Progenitor cell of endocrine pancreas (in vitro differentiated cells): ENCODE measurements around the gene SLC9B1. TPM values are rescaled to one million over a fixed set of nuclear protein-coding genes. Genes with fewer than 3 reads are reported as not detected.
A peak's percentile ranks its signal among the peaks of the same experiment; 100 is the strongest.
"Not testable (repeated sequence)": the region's sequence is repeated elsewhere in the genome, so short reads cannot be mapped to it uniquely, and the experiment has no call there.

Source experiments
- DNase-seq: peaks from one replicate; pipeline ENCODE4 v3.0.0; 2021; ENCODE audit warnings: low spot score; ENCODE audit not compliant: unreplicated experiment
- H3K27ac Mint-ChIP-seq: 2 replicates; pipeline ENCODE4 v1.8.0; 2021; ENCODE audit warnings: mild to moderate bottlenecking, moderate library complexity, mixed read lengths
- H3K27me3 Mint-ChIP-seq: 2 replicates; pipeline ENCODE4 v1.8.0; 2021; ENCODE audit warnings: mixed read lengths
- H3K36me3 Mint-ChIP-seq: 2 replicates; pipeline ENCODE4 v1.8.0; 2022; ENCODE audit warnings: mixed read lengths; ENCODE audit not compliant: insufficient read depth
- H3K4me1 Mint-ChIP-seq: 2 replicates; pipeline ENCODE4 v1.8.0; 2021; ENCODE audit warnings: low read depth, mixed read lengths
- H3K4me3 Mint-ChIP-seq: 2 replicates; pipeline ENCODE4 v1.8.0; 2021; ENCODE audit warnings: low read depth, mild to moderate bottlenecking, moderate library complexity, mixed read lengths
- H3K9me3 Mint-ChIP-seq: 2 replicates; pipeline ENCODE4 v1.8.0; 2021; ENCODE audit warnings: low read depth, mixed read lengths
- total RNA-seq: library from RNA; stranded (reverse); gene quantifications from 2 replicates; pipeline ENCODE4 v1.2.1, GENCODE V29; 2021
- TF ChIP-seq, protein P1 (sequence below): fragments of 200-600 bp; sonication (generic); IDR thresholded peaks from one replicate; pipeline ENCODE4 v1.5.0; 2021; ENCODE audit warnings: antibody characterized with exemption, mild to moderate bottlenecking; ENCODE audit not compliant: unreplicated experiment

The SLC9B1 gene
- total RNA-seq, 1 donor from 2014 or later, result 0.79 TPM

DNA sequence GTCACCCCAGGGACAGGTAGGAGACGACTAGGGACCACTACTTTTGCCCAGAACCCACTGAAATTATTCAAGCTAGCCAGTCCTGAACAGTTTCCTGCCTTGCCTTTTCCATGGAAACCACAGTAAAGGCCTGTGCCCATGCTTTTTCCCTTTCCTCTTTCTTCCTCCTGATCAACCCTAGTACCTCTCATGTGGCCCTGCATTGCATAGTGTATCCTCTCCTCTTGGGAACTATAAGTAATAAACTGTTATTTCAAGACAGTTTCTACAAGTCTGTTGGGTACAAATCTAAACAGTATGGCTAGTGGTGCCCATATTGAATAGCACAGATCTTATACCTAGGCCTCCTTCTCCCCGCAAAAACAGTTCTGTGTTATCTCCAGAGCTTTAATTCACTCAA, 136.2 kb downstream of the SLC9B1 start:
- peaks cover 3% of the 10 kb centered on the region for H3K4me1 Mint-ChIP-seq
- H3K36me3 Mint-ChIP-seq, result peaks cover 20% of the 10 kb centered on the region
- H3K27me3 Mint-ChIP-seq, result no peaks in the 10 kb centered on the region
- TF ChIP-seq, protein P1, sequence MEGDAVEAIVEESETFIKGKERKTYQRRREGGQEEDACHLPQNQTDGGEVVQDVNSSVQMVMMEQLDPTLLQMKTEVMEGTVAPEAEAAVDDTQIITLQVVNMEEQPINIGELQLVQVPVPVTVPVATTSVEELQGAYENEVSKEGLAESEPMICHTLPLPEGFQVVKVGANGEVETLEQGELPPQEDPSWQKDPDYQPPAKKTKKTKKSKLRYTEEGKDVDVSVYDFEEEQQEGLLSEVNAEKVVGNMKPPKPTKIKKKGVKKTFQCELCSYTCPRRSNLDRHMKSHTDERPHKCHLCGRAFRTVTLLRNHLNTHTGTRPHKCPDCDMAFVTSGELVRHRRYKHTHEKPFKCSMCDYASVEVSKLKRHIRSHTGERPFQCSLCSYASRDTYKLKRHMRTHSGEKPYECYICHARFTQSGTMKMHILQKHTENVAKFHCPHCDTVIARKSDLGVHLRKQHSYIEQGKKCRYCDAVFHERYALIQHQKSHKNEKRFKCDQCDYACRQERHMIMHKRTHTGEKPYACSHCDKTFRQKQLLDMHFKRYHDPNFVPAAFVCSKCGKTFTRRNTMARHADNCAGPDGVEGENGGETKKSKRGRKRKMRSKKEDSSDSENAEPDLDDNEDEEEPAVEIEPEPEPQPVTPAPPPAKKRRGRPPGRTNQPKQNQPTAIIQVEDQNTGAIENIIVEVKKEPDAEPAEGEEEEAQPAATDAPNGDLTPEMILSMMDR, result no peak
- no peak for DNase-seq
- H3K9me3 Mint-ChIP-seq, result peaks cover 3% of the 10 kb centered on the region
- no peak overlapping the region for H3K4me3 Mint-ChIP-seq
- no peak overlapping the region for H3K27ac Mint-ChIP-seq

DNA sequence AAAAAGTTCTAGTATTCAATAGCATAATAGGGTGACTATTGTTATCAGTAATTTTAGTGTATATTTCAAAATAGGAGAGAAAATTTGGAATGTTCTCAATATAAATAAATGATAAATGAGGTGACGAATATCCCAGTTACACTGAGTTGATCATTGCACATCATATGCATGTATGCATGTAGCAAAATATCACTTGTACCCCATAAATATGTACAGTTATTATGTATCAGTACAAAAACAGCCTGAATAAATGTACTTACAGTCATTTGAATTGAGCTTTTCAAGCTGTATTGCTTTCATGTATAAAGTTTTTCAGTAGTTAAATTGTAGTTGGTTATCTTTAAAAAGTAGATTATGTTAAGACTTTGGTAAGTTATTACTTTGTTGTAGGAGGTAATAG, 138.2 kb downstream of the SLC9B1 start:
- Mint-ChIP-seq H3K27me3 (no peaks in the 10 kb centered on the region), H3K4me1 (peaks cover 3% of the 10 kb centered on the region), H3K27ac (no peak overlapping the region), H3K4me3 (no peak overlapping the region), H3K36me3 (peaks cover 31% of the 10 kb centered on the region), H3K9me3 (peaks cover 10% of the 10 kb centered on the region)
- TF ChIP-seq, protein P1, result no peak
- DNase-seq, result no peak

GRCh38 chr4:102878901-102879300, 140.6 kb downstream of the SLC9B1 start:
- H3K27ac Mint-ChIP-seq, result no peak overlapping the region
- DNase-seq, result no peak
- H3K9me3 Mint-ChIP-seq, result peaks cover 15% of the 10 kb centered on the region
- no peaks in the 10 kb centered on the region for H3K27me3 Mint-ChIP-seq
- H3K36me3 Mint-ChIP-seq, result peaks cover 46% of the 10 kb centered on the region
- TF ChIP-seq, protein P1, result no peak
- peaks cover 3% of the 10 kb centered on the region for H3K4me1 Mint-ChIP-seq
- H3K4me3 Mint-ChIP-seq, result no peak overlapping the region

DNA sequence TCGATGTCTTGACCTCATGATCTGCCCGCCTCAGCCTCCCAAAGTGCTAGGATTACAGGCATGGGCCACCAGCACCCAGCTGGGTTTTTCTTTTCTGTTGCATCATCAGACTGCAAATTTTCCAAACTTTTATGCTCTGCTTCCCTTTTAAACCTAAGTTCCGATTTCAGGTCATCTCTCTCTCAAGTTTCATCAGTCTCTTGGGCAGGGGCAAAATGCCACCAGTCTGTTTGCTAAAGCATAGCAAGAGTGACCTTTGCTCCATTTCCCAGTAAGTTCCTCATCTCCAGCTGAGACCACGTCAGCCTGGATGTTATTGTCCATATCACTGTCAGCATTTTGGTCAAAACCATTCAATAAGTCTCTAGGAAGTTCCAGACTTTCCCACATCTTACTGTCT, 141.2 kb downstream of the SLC9B1 start:
- not testable (repeated sequence) for H3K4me1 Mint-ChIP-seq, H3K27me3 Mint-ChIP-seq, H3K4me3 Mint-ChIP-seq, H3K27ac Mint-ChIP-seq, DNase-seq
- peaks cover 15% of the 10 kb centered on the region for H3K9me3 Mint-ChIP-seq
- H3K36me3 Mint-ChIP-seq, result peaks cover 52% of the 10 kb centered on the region

DNA sequence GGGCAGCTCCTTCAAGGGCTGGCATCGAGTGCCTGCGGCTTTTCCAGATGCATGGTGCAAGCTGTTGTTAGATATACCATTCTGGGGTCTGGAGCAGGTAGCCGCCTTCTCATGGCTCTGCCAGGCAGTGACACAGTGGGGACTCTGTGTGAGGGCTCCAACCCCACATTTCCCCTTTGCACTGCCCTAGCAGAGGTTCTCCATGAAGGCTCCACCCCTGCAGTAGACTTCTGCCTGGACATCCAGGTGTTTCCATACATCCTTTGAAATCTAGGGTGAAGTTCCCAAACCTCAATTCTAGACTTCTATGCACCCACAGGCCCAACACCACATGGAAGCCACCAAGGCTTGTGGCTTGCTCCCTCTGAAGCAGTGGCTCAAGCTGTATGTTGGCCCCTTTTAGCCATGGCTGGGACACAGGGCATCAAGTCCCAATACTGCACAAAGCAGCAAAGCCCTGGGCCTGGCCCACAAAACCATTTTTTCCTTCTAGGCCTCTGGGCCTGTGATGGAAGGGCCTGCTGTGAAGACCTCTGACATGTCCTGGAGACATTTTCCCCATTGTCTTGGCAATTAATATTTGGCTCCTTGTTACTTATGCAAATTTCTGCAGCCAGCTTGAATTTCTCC, 141.9 kb downstream of the SLC9B1 start:
- not testable (repeated sequence) for H3K27me3 Mint-ChIP-seq, DNase-seq, H3K27ac Mint-ChIP-seq, H3K4me3 Mint-ChIP-seq, H3K4me1 Mint-ChIP-seq
- Mint-ChIP-seq H3K36me3 (peaks cover 52% of the 10 kb centered on the region), H3K9me3 (peaks cover 15% of the 10 kb centered on the region)

GRCh38 chr4:102871772-102872171, 147.7 kb downstream of the SLC9B1 start:
- Mint-ChIP-seq H3K27me3 (no peaks in the 10 kb centered on the region), H3K4me1 (peaks cover 17% of the 10 kb centered on the region), H3K36me3 (peaks cover 37% of the 10 kb centered on the region), H3K9me3 (peaks cover 8% of the 10 kb centered on the region), H3K27ac (no peak overlapping the region), H3K4me3 (peak overlapping the region; percentile 19)
- TF ChIP-seq, protein P1, result no peak
- DNase-seq, result no peak
